ENCODE data around the gene PRRX2.

PRRX2 gene

GRCh38 chr9:129712634-129713401 is 47.4 kb downstream of the PRRX2 start:
- peak; percentile 41 for DNase-seq

GRCh38 chr9:129713402-129713679 is 47.9 kb downstream of the PRRX2 start:
- DNase-seq = no peak

GRCh38 chr9:129714511-129715061 is 49.1 kb downstream of the PRRX2 start:
- no peak for DNase-seq

GRCh38 chr9:129716091-129716490 is 50.6 kb downstream of the PRRX2 start:
- no peak for DNase-seq

GRCh38 chr9:129717991-129718390 is 52.5 kb downstream of the PRRX2 start:
- no peak for DNase-seq

- no peak for DNase-seq
These were observed 53.2 kb downstream of the PRRX2 start for GRCh38 chr9:129718647-129719046.

- DNase-seq = no peak
These were observed 53.7 kb downstream of the PRRX2 start for GRCh38 chr9:129719135-129719534.

DNA sequence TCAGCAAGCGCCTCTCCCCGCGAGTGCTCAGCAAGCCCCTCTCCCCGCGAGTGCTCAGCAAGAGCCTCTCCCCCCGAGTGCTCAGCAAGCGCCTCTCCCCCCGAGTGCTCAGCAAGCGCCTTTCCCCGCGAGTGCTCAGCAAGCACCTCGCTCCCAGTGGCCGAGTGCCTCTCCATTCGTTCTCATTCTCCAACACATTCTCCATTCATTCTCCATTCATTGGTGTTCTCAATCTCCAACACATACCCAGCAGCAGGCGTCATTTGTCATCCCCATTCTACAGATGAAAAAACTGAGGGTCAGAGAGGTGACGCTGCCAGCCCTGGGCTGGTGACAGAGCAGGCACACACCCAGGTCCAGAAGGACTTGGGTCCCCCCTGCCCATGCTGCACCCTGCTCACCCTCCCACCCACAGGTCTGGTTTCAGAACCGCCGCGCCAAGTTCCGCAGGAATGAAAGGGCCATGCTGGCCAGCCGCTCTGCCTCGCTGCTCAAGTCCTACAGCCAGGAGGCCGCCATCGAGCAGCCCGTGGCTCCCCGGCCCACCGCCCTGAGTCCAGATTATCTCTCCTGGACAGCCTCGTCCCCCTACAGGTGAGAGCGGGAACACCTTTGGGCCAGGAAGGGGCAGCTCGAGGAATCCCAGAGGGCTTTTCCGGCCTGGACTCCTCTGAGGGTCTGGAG is 54.9 kb downstream of the PRRX2 start:
- no peak for DNase-seq

DNA sequence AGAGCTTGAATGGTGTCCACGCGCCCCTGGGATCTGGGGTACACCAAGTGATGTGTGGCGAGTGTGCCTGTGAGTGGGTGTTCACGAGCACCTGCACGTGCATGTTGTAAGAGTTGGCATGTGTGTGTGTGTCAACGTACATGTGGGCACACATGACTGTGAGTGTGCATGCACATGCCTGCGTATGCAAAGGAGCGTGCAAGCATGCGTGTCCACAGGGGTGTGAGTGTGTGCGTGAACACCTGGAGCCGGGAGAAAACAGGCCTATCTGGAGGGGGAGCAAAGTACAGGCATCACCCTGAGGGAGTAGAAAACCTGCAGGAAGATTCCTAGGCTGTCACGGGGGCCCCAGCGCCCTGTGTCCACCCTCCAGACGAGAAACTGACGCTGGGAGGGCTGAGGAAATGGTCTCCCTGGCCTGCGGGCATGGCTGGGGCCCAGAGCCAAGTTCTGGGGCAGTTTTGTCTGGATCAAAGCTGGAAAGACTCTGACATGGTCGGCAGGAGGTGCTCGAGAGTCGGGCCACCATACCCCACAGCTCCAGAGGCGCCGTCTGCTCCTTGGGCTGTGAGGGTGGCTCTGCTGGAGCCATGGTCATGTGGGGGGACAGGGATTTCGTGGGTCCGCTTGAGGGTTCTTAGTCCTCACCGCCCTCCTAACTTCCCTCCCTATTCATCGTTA is 55.6 kb downstream of the PRRX2 start:
- DNase-seq = no peak

GRCh38 chr9:129722913-129723312 is 57.5 kb downstream of the PRRX2 start:
- no peak for DNase-seq

GRCh38 chr9:129724456-129725190 is 59.2 kb downstream of the PRRX2 start:
- no peak for DNase-seq

GRCh38 chr9:129725795-129726251 is 60.4 kb downstream of the PRRX2 start:
- DNase-seq = no peak

DNA sequence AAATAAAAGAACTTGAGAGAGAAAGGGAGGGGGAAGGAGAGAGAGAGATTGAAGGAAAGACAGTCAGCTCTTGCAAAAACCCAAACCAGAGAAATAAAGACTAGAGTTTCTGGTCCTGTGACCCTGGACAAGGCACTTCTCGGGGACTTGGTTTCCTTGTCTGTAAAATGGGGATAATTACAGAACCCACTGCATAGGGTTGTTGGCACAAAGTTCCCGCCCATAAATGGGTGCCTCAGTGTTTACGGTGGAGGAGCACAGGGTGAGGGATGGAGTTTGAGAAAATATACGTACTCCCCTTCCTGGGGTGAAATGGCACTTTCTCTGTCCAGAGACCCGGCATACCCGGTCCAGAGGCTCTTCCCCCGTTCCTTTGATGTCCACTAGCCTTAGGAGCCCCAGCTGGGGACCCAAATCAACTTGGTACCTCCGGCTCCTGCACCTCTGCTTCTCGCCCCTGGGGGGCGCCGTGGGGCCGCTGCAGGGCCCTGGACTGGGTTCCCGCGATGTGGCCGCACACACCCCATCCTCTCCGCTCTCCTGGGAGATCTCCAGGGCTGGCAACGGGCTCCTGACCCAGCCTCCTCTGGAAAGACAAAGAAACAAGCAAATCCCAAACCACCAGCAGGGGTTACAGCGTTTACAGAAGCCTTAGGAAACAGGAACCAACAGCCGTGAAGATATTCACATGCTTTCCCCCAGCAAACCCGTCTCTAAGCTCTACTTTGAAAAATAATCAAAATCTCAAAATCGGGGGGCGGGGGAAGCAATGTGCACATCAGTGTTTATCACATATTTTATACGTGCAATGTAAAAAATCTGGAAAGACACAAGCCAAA is 61.1 kb downstream of the PRRX2 start:
- DNase-seq = peak; percentile 82

DNA sequence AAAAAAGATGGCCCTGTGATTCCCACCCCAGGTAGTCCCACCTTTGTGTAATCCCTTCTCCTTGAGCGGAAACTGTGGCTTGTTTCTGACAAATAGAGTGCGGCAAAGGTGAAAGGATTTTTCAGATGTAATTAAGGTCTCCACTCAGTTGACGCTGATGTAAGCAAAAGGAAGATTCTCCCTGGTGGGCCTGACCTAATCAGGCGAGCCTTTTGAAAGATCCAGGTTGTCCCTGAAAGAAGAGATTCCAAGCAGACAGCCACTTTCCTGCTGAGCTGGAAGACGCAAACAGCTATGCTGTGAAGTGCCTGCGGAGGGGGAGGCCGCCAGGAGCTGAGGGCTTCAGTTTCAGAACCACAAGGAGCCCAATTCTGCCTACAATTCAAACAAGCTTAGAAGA is 63.3 kb downstream of the PRRX2 start:
- no peak for DNase-seq

DNA sequence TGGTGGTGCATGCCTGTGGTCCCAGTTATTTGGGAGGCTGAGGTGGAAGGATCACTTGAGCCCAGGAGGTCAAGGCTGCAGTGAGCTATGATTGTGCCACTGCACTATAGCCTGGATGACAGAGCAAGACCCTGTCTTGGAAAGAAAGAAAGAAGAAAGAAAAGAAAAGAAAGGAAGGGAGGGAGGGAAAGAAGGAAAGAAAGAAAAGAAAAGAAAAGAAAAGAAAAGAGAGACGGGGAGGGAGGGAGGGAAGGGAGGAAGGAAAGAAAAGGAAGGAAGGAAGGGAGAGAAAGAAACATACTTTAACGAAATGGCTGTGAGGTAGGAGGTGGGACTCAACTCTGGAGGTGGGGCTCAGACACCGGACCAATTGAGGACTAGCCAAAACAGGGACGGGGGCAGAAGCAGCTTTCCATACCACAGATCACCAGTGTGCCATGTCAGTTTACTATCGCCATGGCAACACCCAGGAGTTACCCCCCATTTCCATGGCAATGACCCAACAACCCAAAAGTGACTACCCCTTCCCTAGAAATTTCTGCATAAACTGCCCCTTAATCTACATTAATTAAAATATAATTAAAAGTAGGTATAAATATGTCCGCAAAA is 66.1 kb downstream of the PRRX2 start:
- no peak for DNase-seq

DNA sequence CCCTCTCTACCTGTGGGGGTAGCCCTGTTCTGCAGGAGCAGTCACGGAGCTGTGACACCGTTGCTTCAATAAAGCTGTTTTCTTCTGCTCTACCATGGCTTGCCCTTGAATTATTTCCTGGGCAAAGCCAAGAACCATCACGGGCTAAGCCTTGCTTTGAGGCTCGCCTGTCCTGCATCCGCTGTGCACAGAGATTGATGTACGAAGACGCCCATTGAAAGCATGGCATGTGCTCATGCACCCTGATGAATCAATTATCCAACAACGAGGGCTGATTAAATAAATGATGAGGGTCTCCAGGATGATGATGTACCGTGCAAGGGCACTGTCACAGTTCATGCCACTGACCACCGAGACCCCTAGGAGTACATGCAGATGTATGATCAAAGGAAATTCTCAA is 66.7 kb downstream of the PRRX2 start:
- no peak for DNase-seq

GRCh38 chr9:129732946-129733631 is 67.6 kb downstream of the PRRX2 start:
- no peak for DNase-seq

- DNase-seq = no peak
These were observed 68.1 kb downstream of the PRRX2 start for GRCh38 chr9:129733632-129733953.

DNA sequence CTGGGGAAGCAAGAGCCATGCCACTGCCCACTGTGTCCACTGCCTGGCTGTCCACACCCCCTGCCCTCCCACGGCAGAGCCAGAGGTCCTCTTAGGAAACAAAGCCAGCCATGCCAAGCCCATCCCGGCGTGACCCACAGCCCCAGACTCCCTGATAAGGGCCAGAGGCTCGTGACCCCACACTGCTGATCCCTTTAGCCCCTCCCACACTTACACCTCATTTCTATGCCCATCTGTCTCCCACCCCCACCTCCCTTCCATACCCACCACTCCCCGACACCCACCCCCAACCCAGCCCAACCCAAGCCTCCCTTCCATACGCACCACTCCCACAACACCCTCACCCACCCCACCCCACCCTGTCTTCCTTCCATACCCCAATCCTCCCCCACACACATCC is 70.1 kb downstream of the PRRX2 start:
- no peak for DNase-seq

DNA sequence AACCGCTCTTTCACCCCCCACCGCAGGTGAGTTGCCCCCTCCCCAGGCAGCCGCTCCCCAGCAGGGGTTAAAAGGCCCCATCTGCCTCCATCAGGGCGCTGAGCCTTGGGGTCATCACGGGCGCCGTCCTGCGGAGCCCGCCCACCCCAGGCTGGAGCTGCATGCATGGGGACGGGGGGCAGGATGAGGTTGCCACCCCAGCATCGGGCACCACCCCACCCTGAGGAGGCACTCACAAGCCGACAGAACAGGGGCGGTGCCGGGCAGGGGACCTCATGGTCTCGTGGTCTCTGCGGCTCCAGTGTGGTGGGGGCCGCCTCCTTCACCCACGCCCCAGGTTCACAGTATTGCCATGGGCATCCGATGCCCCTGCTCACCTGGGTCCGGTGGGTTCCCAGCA is 70.9 kb downstream of the PRRX2 start:
- no peak for DNase-seq
